ENCODE data around the gene STK10.

STK10 gene

DNA sequence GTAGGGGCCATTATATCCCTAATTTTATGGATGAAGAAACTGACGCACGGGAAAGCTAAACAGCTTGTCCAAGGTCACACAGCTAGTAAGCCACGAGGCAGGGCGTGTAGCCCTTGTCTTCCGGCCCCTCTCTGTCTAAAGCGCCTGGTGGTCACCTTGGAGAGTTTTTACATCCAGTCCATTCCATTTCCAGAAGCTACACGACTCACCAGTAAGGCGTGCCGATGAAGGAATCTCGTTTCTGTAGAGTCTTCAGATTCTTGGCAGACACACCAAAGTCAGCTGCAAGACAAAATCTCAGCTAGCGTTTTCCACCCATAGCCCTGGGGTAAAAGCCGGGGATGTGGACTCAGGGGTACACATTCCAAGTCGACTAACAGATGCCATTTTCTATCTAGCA, 80.5 kb downstream of the STK10 start:
- peak; percentile 73 for DNase-seq (ENCODE audit: low spot score)

DNA sequence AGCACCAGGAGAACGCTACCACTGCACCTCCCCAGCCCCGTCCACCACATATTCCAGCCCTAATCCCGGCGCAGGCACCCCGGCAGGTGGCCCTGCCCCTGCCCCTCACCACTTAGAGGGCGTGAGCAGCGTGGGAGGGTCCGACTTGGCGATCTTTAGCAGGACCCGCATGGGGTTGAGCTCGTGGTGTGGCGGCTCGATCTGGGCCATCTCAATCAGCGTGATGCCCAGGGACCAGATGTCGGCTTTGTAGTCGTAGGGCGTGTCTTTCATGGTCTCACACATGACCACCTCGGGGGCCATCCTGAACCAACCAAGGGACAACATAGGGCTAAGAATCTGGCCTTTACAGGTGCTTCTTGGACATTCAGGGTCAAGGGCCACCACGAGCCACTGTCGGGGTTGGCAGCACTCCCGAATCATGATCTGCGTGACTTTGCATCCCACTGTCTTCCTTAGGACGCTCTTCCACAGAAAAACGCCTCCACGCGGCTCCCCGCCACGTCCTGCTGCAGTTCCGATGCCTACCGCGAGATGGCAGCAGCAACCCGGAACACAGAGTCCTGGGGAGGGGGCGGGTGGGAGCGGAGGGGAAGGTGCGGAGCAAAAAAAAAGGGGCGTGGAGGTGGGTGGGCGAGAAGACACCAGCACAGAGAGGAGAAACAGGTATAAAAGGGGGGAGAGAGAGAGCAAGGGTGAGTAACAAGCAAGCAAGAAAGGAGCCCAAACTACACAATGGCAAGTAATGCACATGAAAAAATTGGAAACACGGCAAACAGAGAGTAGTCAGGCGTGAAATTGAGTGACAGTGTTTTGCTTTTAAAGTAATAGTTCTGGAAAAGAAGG, 81.3 kb downstream of the STK10 start:
- DNase-seq (ENCODE audit: low spot score): peak; percentile 62

DNA sequence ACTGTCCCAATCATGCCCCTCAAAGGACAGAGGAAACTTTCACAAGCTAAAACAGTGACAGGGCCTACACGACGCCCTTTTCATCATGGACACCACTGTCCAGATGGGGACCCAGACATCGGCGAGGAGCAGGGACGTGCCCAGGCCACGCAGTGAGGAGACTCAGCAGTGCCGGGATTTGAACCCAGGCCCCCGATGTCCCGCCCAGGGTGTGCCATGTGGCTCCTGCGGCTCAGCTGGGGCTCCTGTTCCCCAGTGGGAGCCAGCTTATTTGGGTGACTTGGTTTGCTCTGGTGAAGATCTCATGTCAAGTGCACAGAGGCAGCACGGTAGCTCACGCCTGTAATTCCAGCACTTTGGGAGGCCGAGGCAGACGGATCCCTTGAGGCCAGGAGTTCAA, 82.2 kb downstream of the STK10 start:
- DNase-seq (ENCODE audit: low spot score): no peak

DNA sequence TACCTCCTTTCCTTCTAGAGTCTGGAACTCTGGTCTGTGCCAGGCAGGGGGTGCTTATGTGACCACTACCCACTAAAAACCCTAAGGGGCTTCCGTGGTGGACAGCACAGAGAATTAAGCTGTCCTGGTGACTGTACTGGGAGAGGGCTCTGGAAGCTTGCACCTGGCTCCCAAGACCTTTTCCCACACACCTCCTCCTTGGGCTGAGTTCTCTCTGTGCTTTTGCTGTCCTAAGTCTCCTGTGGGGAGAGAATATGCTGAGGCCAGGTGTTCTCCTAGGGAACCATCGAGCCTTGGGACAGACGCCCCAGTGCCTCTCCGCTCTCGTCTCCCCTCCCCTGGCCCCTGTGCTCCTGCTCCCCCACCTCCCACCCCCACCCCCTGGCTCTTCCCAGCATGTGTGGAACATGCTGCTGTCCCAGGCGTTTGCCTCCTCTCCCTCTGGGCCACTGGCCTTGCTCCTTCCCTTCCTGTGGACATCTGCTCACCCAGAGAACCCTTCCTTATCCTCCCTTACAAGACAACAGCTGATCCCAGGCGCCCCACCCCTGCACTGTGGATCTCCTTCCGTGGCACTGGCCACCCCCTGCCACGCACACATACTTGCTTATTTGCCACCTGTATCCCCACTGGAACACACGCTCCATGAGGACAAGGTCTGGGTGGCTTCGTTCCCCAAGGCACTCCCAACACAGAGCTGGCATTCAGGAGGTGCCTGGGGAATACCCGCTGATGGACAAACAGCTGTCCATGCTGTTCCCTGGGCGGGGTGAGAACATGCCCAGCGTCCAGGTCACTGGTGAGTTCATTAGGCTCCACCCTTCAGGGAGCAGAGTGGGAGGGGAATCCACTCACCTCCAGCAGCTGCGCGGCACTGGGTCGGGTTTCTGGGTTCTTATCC, 83.0 kb downstream of the STK10 start:
- no peak for DNase-seq (ENCODE audit: low spot score)

DNA sequence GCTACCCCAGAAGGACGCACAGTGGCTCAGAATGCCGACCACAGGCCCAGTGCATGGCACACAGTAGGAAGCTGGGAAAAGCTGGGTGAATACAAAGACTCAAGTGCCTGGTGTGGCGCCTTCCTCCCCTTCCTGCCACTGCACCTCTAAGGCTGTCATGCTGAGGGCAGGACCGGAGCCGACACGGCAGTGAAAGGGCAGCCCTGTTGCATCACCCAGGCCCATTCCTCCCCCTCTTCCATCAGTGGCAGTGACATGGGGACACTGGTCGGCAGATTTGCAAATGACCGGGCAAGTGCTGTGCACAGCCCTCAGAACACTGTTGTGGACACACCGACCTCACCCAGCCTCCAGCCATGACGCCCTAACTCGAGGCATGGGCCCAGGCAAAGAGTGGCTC, 84.0 kb downstream of the STK10 start:
- DNase-seq (ENCODE audit: low spot score): no peak

DNA sequence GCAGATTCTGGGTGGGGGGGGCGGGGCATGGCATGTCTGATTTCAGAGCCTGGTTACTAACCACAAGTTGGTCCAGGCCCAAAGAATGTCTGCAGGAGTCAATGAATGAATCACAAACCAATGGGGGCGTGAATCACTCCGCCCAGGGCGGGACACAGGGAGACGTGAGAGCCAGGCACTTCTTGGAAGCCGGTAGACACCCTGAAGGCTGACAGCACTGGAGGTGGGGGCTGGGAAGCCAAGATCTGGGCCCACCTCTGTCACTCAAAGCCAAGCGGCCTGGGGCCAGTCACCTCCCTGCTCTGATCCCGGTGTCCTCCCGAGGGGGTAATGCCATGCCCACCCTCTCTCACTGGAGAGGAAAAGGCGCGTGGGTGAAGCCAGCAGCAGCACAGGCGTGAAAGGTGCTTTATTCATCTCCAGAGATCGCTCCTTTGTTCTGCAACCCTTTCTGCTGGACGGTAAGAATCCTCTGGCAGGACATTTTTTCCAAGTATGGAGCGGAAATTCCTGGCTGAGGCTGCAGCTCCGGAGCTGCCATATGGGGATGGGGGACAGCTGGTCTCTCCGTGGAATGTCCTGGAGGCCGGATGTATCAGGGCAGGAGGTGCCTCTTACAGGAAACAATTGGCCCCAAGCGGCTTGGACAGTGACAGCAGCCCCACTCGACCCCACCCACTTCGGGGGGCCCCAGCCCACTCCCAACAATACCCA, 85.0 kb downstream of the STK10 start:
- peak; percentile 89 for DNase-seq (ENCODE audit: low spot score)

DNA sequence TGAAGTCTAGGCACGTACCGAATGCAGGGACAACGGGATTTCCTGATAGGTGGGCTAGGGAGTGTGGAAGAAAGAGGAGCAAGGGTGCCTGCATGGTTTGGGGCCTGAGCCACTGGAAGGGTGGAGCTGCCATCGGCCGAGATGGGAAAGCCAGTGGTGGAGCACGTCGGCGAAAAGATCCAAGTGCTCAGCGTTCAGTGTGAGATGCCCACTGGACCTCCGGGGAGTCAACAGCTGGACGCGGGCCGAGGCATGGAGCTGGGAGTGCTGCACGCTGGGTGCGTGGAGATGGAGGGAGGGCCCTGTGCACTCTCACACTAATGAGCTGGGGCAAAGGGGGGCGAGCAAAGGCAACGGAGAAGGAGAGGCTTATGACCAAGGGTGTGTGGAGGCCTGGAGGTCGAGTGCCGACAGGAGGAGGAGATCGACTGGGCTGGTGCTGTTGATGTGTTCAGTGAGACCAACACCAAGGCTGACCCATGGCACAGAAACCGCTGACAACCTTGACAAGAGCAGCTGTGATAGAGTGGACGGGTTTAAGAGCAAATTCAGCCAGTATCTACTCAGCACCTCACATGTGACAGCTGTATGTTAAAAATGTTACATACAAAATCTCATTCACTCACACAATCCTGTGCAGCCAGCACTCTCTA, 85.7 kb downstream of the STK10 start:
- DNase-seq (ENCODE audit: low spot score): no peak

DNA sequence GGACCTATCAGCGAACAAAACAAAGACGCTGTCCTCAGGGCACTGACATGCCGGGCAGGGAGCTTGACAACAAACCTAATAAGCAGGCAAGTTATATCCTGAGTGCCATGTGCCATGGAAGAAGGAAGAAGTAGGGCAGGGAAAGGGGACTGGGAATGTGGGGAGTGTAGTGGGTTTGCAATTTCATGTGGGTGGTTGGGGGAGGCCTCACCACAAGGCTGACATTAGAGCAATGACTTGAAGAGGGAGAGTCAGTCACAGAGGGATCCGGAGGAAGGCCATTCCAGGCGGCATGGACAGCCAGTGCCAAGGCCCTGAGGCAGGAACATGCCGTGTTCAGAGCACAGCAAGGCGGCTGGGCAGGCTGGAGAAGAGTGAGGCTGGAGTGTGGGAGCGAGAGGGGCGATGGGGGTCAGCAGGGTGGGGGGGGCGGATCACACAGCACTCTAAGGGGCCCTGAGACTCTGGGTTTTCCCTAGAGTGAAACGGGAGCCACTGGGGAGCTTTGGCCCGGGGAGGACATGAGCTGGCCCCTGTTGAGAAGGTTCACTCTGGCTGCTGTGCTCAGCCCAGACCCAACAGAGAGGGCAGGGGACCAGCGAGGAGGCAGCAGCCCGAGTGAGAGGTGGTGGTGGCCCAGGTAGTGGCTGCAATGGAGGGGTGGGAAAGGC, 86.3 kb downstream of the STK10 start:
- DNase-seq (ENCODE audit: low spot score): no peak

DNA sequence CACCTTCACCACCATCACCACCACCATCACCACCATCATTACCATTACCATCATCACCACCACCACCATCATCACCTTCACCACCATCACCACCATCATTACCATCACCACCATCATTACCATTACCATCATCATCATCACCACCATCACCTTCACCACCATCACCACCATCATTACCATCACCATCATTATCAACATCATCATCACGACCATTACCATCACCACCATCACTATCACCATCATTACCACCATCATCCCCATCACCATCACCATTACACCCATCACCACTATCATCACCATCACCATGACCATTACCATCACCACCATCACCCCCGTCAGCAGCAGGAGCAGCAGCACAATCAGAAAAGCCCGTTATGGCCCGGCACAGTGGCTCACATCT, 89.1 kb downstream of the STK10 start:
- no peak for DNase-seq (ENCODE audit: low spot score)

DNA sequence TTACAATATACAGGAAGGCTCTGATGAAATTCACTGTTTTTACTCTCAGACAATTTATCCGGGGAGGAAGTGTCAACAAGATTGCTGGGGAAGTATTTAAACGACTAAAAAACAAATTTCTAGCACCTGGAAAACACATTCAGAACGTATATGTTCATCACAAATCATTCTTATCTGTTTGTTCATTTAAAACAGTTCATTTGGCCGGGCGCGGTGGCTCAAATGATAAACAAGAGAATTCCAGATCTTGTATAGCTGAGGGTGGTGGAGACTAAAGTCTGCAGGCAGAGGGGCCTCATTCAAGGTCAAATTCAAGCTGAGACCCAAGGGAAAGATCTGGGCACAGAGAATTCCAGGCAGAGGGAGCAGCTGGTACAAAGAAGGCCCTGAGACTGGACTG, 90.0 kb downstream of the STK10 start:
- no peak for DNase-seq (ENCODE audit: low spot score)

DNA sequence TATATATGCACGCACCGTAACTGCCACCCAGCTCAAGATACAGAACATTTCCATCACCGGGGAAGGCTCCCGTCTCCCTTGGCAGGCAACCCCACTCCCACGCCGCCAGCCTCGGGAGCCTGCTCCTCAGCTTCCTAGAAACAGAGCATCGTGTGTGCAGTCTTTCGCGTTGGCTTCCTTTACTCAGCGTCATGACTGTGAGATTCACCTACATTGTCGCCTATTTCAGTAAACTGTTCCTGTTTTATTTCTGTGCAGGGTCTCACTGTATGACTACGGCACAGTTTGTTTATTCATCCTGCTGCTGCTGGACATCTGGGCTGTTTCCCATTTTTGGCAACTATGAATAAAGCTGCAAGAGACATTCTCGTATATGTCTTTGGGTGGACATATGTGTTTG, 90.7 kb downstream of the STK10 start:
- peak; percentile 39 for DNase-seq (ENCODE audit: low spot score)

DNA sequence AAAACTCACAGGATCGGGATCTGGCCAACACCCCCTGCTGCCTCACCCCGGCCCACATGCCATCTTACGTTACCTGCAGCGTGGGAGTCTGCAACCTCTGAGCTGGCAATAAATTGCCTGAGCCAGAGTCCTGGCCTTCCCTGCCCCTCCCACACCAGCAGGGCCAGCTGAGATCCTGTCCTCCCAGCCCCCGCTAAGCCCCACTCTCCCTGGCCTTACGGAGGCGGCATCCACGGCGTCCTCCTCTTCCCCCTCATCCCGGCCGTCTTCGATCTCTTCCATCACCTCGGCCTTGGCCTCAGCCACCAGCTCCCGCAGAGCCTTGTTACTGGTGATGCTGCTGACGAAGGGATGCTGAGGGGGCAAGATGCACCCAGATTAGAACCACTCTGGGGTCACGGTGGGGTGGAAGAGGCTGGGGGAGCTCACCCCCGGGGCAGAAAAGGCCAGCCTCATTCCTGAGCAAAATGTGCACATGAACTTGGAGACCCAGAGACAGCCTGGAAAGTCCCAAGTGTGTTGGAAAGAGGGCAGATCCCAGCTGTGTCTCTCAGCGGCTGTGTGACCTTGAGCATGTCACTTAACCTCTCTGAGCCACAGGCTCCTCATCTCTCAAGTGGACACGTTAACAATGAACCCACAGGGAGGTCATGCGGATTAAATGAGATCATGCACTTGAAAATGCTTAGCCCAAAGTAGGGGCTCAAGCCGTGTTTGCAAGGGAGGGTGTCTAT, 91.7 kb downstream of the STK10 start:
- no peak for DNase-seq (ENCODE audit: low spot score)

DNA sequence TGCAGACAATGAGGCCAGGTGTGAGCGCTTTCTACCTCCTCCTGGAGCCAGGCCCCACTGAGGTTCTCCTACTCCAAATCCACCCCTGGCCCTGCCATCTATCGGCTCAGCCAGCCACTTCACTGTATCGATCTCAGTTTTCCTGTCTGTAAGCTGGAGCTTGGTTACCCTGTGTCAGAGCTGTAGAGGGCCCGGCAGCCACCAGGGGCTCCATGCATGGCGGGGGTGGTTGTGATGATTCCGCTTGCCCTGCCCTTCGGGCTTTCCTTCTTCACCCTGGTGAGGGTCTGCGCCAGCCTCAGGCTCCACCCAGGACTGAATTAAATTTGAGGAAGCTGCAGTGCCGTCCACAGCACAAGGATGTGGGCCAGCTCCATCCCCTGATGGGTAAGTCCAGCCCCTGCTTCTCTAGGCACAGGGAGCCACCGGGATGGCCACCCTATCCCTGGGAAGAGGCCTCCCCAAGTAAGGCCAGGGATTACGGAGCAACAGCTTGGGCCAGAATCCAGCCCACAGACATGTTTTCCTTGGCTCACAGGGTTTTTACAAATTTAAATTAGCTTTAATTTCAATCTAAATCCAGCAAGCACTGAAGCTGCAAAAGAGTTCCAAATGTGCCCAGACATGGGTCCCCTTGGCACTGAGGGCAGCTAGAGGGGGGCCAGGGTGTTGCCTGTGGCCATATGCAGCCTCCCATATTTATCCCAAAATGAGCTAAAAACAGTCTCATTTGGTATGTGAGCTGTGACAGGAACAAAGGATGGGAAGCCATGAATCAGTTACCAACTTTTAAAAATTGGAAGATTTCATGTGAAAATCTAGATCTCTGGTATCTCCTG, 92.4 kb downstream of the STK10 start:
- no peak for DNase-seq (ENCODE audit: low spot score)

DNA sequence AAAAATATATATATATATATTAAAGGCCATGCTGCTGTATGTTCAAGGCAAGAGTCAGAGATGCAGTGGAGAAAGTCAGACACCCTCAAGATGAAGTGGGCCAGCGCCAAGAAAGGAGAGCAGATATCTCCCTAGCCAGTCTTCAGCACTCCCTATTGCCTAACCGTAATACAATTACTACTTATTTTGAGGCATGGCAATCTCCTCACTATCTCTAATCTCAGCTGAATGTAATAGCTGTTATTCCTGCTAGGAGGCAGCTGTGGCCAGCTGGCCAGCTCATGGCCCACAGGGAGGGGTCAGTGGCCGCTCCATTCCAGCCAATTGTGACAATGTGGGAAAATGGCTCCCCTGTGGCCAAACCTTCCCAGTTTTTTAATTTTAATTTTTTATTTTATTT, 94.1 kb downstream of the STK10 start:
- DNase-seq (ENCODE audit: low spot score): no peak

DNA sequence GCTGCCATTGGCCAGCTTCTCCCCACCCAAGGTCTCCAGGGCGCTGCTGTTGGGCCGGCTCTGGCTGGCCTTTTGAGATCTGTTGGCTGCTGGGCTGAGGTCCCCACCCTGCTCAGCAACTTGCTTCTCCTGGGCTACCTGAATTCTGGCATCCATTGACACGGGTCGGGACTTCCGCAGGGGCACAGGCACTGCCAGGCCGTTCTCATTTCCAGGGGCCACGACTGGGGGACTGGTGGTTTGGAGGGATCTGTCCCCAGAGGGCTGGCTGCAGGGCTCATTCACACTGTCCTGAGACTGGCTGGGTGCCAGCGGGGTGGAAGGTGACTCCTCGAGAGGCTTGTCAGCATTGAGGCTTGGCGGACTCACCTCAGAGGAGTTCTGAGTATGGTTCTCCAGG, 94.5 kb downstream of the STK10 start:
- no peak for DNase-seq (ENCODE audit: low spot score)

DNA sequence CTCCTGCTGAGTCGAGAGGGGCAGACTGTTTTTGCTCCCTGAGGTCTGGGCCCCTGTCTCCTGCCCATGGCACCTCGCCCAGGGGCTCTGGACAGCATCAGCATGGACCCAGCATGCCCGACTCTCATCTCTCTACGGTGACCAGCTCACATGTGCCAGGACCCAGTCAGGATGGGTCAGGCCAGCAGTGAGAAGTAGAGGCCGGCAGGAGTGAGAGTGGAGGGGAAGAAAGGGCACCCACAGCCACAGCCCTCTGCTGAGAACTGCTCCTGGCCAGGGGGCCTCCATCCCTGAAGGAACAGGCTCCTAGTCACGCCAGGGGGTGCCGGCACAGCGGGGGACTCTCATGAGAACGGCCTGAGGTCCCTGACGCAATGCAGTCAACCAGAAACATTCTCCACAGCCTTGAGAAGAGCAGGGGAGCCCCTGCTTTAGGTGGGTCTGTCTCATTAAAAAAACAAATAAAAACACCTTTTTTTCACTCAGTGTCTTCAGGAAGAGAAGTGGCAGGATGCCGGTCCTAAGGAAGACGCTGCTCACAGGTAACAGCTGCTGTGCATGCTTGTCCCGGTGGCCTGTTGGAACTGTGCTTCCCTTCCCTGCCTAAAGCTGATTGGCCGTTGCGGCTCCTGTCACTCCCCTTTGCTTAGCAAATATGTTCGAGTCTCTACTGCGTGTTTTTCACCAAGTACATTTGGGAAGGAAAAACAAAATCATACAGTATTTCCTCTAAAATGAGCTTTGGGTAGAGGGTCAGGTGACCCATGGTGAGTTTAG, 95.9 kb downstream of the STK10 start:
- no peak for DNase-seq (ENCODE audit: low spot score)

DNA sequence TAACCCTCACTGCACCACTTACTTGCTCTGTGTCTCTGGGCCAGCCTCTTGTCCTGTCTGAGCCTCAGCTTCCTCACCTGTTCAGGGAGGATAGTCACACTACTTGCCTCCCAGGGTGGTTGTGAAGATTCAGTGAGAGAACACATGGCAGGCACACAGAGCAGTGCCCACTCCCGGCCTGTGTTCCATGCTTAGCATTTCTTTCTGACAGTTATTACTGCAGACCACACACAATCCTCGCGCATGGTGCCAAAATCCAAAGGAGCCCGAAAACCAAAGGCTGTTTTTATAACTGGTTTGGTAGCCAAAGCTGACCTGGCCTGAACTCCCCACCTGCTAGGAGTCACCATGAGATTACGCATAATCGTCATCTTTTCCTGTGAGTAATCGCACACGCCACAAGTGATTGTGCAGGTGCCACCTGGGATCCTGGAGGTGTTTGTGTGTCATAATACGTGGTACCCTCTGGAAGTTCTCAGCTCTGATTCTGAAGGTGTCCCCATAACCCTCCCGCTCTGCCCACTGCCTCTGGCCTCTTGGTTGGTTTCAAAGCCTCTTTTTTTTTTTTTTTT, 97.0 kb downstream of the STK10 start:
- no peak for DNase-seq (ENCODE audit: low spot score)

DNA sequence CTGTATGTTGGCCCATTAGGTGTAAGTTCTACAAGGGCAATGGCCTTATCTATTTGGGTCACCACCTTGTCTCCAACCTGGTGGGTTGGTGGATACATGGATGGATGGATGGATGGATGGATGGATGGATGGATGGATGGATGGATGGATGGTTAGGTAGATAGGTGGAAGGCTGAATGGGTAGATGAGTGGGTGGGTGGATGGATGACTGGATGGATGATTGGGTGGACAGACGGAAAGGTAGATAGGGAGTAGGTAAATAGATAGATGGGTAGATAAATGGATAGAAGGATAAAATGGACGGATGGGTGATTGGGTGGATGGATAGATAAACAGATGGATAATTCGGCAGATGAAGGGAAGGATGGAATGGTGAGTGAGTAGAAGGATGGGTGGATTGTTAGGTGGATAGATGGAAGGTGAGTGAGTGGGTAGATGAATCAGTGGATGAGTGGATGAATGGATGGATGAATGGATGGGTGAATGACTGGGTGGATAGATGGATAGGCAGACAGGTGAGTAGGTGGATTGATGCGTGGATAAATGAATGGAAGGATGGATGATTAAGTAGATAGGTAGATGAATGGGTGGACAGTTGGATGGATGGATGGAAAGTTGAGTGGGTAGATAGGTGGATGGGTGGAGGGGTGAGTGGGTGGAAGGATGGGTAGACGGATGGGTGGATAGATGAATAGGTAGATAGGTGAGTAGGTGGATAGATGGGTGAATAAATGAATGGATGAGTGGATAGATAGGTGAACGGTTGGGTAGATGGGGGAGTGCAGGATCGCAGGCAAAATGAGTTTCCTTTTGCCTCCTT, 98.5 kb downstream of the STK10 start:
- DNase-seq (ENCODE audit: low spot score): no peak
